GM12865 (cell line): ENCODE data around the gene PPFIBP1.

Experiments used
- DNase-seq: peaks from one replicate; pipeline ENCODE4 v3.0.0; 2010; ENCODE audit warnings: low read depth
- H3K4me3 ChIP-seq: 2 replicates; pipeline ENCODE4 v1.5.1; 2011; ENCODE audit warnings: mild to moderate bottlenecking, low read depth, low read length, control low read depth
- TF ChIP-seq, protein P1 (sequence below): IDR thresholded peaks from 2 replicates; pipeline ENCODE4 v1.5.1; 2011; ENCODE audit warnings: low read length, control low read depth, low read depth, inconsistent platforms; ENCODE audit not compliant: insufficient read depth; ENCODE audit errors: missing control alignments

PPFIBP1 gene

DNA sequence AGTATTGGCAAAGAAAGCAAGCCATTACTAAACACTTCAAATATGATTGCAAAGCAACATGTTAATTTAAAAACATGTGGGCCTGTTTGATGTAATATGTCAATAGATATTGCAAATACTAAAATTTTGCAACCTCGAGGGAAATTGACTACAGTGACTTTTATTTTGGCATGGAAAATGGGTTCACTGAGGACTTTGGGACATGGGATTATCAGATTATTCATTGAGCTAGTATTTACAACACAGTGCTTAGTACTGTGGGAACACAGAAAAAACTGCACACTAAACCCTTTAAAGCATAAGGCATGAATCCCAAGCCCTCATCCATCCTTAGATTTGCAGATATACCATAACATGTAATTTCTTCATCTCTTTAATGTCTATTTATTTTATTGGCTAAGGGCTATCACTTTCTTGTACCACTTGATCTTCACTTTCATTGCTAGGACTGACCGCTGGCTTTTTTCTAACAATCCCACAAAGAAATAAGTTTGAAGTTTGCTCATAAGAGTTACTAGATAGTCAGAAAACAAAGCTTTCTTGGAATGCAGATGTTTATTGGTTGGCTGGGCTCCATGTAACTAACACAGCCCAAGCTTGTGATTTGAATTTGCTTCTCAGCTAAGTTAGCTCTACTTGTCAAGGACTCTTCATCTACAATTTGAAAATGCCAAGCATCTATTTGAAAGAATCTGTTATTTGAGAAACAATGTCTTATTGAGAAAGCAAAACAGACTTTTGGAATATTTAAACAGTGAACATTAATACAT is 48.7 kb downstream of the PPFIBP1 start:
- TF ChIP-seq, protein P1, sequence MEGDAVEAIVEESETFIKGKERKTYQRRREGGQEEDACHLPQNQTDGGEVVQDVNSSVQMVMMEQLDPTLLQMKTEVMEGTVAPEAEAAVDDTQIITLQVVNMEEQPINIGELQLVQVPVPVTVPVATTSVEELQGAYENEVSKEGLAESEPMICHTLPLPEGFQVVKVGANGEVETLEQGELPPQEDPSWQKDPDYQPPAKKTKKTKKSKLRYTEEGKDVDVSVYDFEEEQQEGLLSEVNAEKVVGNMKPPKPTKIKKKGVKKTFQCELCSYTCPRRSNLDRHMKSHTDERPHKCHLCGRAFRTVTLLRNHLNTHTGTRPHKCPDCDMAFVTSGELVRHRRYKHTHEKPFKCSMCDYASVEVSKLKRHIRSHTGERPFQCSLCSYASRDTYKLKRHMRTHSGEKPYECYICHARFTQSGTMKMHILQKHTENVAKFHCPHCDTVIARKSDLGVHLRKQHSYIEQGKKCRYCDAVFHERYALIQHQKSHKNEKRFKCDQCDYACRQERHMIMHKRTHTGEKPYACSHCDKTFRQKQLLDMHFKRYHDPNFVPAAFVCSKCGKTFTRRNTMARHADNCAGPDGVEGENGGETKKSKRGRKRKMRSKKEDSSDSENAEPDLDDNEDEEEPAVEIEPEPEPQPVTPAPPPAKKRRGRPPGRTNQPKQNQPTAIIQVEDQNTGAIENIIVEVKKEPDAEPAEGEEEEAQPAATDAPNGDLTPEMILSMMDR = no peak
- no peak for DNase-seq
- H3K4me3 ChIP-seq = no peak overlapping the region

DNA sequence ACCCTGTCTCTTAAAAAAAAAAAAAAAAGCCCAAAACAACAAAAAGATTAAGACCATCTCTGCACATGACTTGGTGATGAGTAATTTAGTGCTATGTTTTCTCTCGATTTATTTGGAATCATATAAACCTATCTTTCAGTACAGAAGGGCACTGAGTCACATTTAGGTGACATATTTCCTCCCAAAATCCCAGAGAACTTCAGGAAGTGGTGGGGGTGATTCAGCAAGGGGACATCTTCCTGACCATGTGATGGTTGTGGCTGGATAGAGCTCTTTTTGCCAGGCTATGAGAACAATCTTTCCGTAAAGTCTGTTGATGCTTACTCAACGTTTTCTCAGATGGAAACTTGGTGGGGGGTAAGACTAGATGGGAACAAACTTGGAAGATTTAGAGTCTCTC is 50.0 kb downstream of the PPFIBP1 start:
- DNase-seq = no peak
- no peak overlapping the region for H3K4me3 ChIP-seq
- TF ChIP-seq, protein P1 = no peak

DNA sequence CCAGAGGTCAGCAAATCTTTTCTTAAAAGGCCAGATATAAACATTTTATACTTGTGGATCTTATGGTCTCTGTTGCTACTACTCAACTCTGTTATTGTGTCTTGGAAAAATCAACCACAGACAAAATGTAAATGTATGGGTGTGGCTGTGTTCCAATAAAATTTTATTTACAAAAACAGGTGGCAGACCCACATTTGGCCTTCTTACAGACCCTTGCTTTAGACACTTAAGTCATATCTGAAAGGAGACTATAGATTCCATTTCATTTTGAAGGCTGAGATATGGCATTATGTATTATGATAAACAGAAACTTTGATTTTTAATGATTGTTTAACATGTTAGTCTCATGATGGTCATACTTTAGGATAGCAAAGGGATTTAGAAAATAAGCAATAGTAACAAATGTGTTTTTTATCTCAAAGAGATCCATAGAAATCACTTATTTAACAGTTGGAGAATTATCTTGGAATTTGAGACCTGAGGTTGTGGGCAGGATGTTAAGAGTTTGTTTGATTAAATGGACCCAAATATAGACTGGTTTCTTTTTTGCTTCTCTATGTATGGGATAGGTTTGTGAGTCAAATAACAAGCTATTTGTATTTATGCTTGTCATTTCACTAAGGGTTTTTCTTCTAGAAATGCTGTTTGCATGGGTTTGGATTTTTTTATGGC is 51.2 kb downstream of the PPFIBP1 start:
- no peak for DNase-seq
- TF ChIP-seq, protein P1 = no peak
- H3K4me3 ChIP-seq = no peak overlapping the region

DNA sequence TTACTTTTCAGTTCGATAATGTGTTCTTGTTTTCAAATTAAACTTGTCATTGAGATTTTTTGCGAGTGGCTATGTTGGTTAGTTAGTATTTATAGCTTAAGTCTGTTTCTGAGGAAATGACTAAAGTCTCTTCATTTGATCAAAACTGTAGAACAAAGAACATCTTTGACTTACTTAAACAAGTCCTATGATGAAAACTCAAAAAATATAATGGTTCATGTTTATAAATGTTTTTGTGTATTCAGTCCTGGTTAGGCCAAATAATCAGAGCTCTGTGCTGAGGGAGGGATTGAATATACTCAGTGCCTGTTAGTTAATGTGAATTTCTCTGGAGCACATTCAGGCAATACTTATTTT is 51.7 kb downstream of the PPFIBP1 start:
- TF ChIP-seq, protein P1 = no peak
- no peak overlapping the region for H3K4me3 ChIP-seq
- DNase-seq = no peak

DNA sequence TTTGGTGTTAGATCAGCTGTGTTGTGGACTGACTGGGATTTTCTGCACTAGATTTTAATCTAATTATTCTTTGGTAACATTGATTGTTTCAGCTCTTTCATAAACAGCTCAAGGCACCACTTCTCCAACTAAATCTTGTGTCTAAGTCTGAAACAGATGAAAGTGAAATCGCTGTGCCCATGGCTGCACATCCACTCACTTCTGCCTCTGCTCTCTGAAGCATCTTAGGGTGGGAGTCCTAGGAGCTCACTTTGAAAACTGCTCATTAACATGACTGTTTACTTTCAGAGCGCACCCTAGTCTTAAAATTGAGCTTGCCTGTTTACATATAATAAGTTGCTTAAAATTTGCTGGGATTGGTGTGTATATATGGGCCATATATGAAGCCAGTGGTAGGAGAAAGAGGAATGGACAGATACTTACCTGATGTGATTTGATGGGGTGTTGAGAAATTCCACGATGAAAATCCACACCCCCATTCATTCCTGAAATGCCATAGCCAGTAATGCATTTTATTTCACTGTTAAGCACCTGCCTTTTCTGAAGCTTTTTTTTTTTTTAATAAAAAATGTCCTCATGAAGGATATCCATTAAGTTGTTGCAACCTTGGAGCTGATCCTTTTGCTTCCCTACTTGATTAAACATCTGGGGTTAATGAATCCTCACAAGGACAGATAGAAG is 52.8 kb downstream of the PPFIBP1 start:
- TF ChIP-seq, protein P1 = no peak
- no peak for DNase-seq
- H3K4me3 ChIP-seq = no peak overlapping the region

DNA sequence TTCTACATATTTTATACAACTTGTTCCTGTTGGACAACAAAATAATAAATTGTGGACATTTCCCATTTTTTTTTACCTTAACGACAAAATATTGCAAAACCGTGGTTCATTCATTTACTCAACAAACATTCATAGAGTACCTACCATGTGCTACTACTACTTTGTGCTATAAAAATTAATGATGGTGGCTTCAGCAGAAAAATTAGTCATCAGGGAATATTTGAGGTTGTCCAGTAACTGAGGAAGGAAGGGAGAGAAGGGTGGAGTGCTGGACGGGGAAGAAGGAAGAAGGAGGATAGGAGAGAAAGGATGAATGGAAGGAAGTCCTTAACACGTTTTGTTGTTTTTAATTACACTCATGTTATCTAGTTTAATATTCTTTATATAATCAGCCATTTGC is 53.7 kb downstream of the PPFIBP1 start:
- DNase-seq = no peak
- TF ChIP-seq, protein P1 = no peak
- H3K4me3 ChIP-seq = no peak overlapping the region
